H9 (cell line): ENCODE measurements around the gene NKX2-2. TPM values are rescaled to one million over a fixed set of nuclear protein-coding genes. Genes with fewer than 3 reads are reported as not detected.

Experiments
- DNase-seq: peaks from one replicate; pipeline ENCODE4 v3.0.0-alpha.2; 2017
- H2AFZ ChIP-seq: one replicate; pipeline ENCODE4 v1.6.1; 2013; ENCODE audit warnings: mild to moderate bottlenecking, low read length, control low read depth, moderate library complexity
- H2AK5ac ChIP-seq: 2 replicates; pipeline ENCODE4 v1.6.1; 2013; ENCODE audit warnings: low read length, control low read depth, mixed read lengths; ENCODE audit not compliant: insufficient read length
- H2BK120ac ChIP-seq: one replicate; pipeline ENCODE4 v1.6.1; 2013; ENCODE audit warnings: low read depth, mild to moderate bottlenecking, low read length, control low read depth, inconsistent platforms; ENCODE audit not compliant: poor library complexity, severe bottlenecking
- H2BK12ac ChIP-seq: 2 replicates; pipeline ENCODE4 v1.6.1; 2013; ENCODE audit warnings: low read length, control low read depth, mixed read lengths, low read depth; ENCODE audit not compliant: insufficient read length
- H2BK15ac ChIP-seq: 2 replicates; pipeline ENCODE4 v1.6.1; 2013; ENCODE audit warnings: low read depth, low read length, control low read depth
- H2BK20ac ChIP-seq: one replicate; pipeline ENCODE4 v1.6.1; 2013; ENCODE audit warnings: low read depth, mild to moderate bottlenecking, low read length, control low read depth, inconsistent platforms; ENCODE audit not compliant: poor library complexity, severe bottlenecking
- H2BK5ac ChIP-seq: 2 replicates; pipeline ENCODE4 v1.6.1; 2013; ENCODE audit warnings: low read length, control low read depth, mixed read lengths; ENCODE audit not compliant: insufficient read length
- H3K14ac ChIP-seq: 2 replicates; pipeline ENCODE4 v1.6.1; 2013; ENCODE audit warnings: low read length, control low read depth; ENCODE audit not compliant: insufficient read depth
- H3K18ac ChIP-seq: 2 replicates; pipeline ENCODE4 v1.6.1; 2013; ENCODE audit warnings: low read depth, mild to moderate bottlenecking, mixed read lengths, low read length, control low read depth; ENCODE audit not compliant: insufficient read length
- H3K23ac ChIP-seq: 2 replicates; pipeline ENCODE4 v1.6.1; 2013; ENCODE audit warnings: low read length, control low read depth, mixed read lengths, low read depth; ENCODE audit not compliant: insufficient read length
- H3K23me2 ChIP-seq: 2 replicates; pipeline ENCODE4 v1.6.1; 2013; ENCODE audit warnings: low read depth, mild to moderate bottlenecking, mixed read lengths, low read length, control low read depth; ENCODE audit not compliant: insufficient read length, poor library complexity, severe bottlenecking
- H3K27ac ChIP-seq: 2 replicates; pipeline ENCODE4 v1.5.1; 2013; ENCODE audit warnings: low read length, control low read depth, mixed read lengths, low read depth; ENCODE audit not compliant: insufficient read length
- H3K27me3 ChIP-seq: 2 replicates; pipeline ENCODE4 v1.6.1; 2013; ENCODE audit warnings: low read length, control low read depth, inconsistent platforms; ENCODE audit not compliant: insufficient read depth
- H3K4ac ChIP-seq: 2 replicates; pipeline ENCODE4 v1.6.1; 2013; ENCODE audit warnings: low read depth, mild to moderate bottlenecking, control low read depth, inconsistent platforms, low read length, moderate library complexity
- H3K4me1 ChIP-seq: 2 replicates; pipeline ENCODE4 v1.6.1; 2013; ENCODE audit warnings: low read length, control low read depth, inconsistent platforms; ENCODE audit not compliant: insufficient read depth
- H3K4me2 ChIP-seq: 2 replicates; pipeline ENCODE4 v1.6.1; 2013; ENCODE audit warnings: low read length, control low read depth, mixed read lengths; ENCODE audit not compliant: insufficient read length, insufficient read depth
- H3K56ac ChIP-seq: 2 replicates; pipeline ENCODE4 v1.6.1; 2013; ENCODE audit warnings: low read depth, mild to moderate bottlenecking, mixed read lengths, low read length, control low read depth; ENCODE audit not compliant: insufficient read length
- H3K79me1 ChIP-seq: 2 replicates; pipeline ENCODE4 v1.6.1; 2013; ENCODE audit warnings: low read depth, mild to moderate bottlenecking, moderate library complexity, low read length, control low read depth, inconsistent platforms; ENCODE audit not compliant: insufficient read depth, poor library complexity, severe bottlenecking
- H3K79me2 ChIP-seq: 2 replicates; pipeline ENCODE4 v1.6.1; 2013; ENCODE audit warnings: low read length, control low read depth, inconsistent platforms; ENCODE audit not compliant: insufficient read depth
- H3K9ac ChIP-seq: 2 replicates; pipeline ENCODE4 v1.6.1; 2013; ENCODE audit warnings: low read length, control low read depth, mixed read lengths; ENCODE audit not compliant: insufficient read length; ENCODE audit errors: extremely low read depth
- H3K9me3 ChIP-seq: one replicate; pipeline ENCODE4 v1.6.1; 2013; ENCODE audit warnings: low read depth, low read length, inconsistent platforms; ENCODE audit not compliant: control insufficient read depth
- H3T11ph ChIP-seq: one replicate; pipeline ENCODE4 v1.6.1; 2013; ENCODE audit warnings: mild to moderate bottlenecking, low read length, control low read depth, inconsistent platforms
- H4K20me1 ChIP-seq: one replicate; pipeline ENCODE4 v1.6.1; 2013; ENCODE audit not compliant: control insufficient read depth, insufficient read length, insufficient read depth
- H4K5ac ChIP-seq: 2 replicates; pipeline ENCODE4 v1.6.1; 2013; ENCODE audit warnings: low read depth, mild to moderate bottlenecking, mixed read lengths, low read length, control low read depth; ENCODE audit not compliant: insufficient read length
- H4K8ac ChIP-seq: replicated peaks from 2 replicates; pipeline ENCODE4 v1.6.1; 2013; ENCODE audit warnings: low read length, control low read depth, mixed read lengths, low read depth; ENCODE audit not compliant: insufficient read length
- H4K91ac ChIP-seq: 2 replicates; pipeline ENCODE4 v1.6.1; 2013; ENCODE audit warnings: low read depth, mild to moderate bottlenecking, moderate library complexity, mixed read lengths, low read length, control low read depth; ENCODE audit not compliant: insufficient read length
- H3K27ac Mint-ChIP-seq, 3 experiments: 2 replicates in 2 of 3; 3 replicates in 1 of 3; pipeline ENCODE4 v1.8.0; 2020 to 2021; ENCODE audit warnings: mixed read lengths in 3 of 3, mild to moderate bottlenecking in 1 of 3, moderate library complexity in 1 of 3
- H3K27me3 Mint-ChIP-seq: 2 replicates; pipeline ENCODE4 v1.8.0; 2021; ENCODE audit warnings: low read depth, mild to moderate bottlenecking, moderate library complexity, mixed read lengths
- H3K36me3 Mint-ChIP-seq, 3 experiments: 2 replicates in 2 of 3; 3 replicates in 1 of 3; pipeline ENCODE4 v1.8.0; 2020 to 2021; ENCODE audit warnings: low read depth in 3 of 3, mixed read lengths in 3 of 3; ENCODE audit not compliant: insufficient read depth in 1 of 3
- H3K4me1 Mint-ChIP-seq, 2 experiments: 2 replicates each; pipeline ENCODE4 v1.8.0; 2020; ENCODE audit warnings: mixed read lengths in 2 of 2
- H3K4me3 Mint-ChIP-seq, 2 experiments: 2 replicates in 1 of 2; 3 replicates in 1 of 2; pipeline ENCODE4 v1.8.0; 2020 to 2021; ENCODE audit warnings: mild to moderate bottlenecking in 2 of 2, mixed read lengths in 2 of 2, moderate library complexity in 1 of 2
- H3K9me3 Mint-ChIP-seq, 2 experiments: 2 replicates in 1 of 2; 3 replicates in 1 of 2; pipeline ENCODE4 v1.8.0; 2020; ENCODE audit warnings: mild to moderate bottlenecking in 2 of 2, mixed read lengths in 2 of 2, moderate library complexity in 1 of 2
- CTCF ChIP-seq: fragments of 200-600 bp; sonication (generic); conservative IDR thresholded peaks from 3 replicates; pipeline ENCODE4 v1.8.0; 2021; ENCODE audit warnings: antibody characterized with exemption, mild to moderate bottlenecking
- WGBS: extraction: QIAGEN DNeasy Blood & Tissue Kit; methylation state at CpG from one replicate; pipeline ENCODE4 v1.1.7; 2013; ENCODE audit warnings: missing lambda C conversion rate, low lambda C conversion rate, mixed read lengths; ENCODE audit not compliant: insufficient read length; ENCODE audit errors: extremely low coverage; 5-methylcytosine and 5-hydroxymethylcytosine counted together
- total RNA-seq: library from RNA; stranded (reverse); gene quantifications from 2 replicates; pipeline ENCODE4 v1.2.1, GENCODE V29; 2021

Gene NKX2-2
- total RNA-seq, 1 experiment from 2014 or later: not detected

GRCh38 chr20:21511485-21511849 lies 2.4 kb downstream of the NKX2-2 start:
- Histone ChIP-seq H4K8ac (no peak overlapping the region), H3K4me2 (no peak overlapping the region), H2BK15ac (no peak overlapping the region), H3K14ac (no peak overlapping the region), H3K18ac (no peak overlapping the region), H3K9me3 (no peaks in the 10 kb centered on the region), H4K5ac (no peak overlapping the region), H3K9ac (no peak overlapping the region), H2BK120ac (no peak overlapping the region), H3K79me1 (no peaks in the 10 kb centered on the region), H2BK12ac (no peak overlapping the region), H3K23ac (no peak overlapping the region), H3T11ph (no peak overlapping the region), H3K56ac (no peak overlapping the region), H3K4ac (no peak overlapping the region), H3K27me3 (peaks cover 79% of the 10 kb centered on the region), H4K91ac (no peak overlapping the region), H4K20me1 (no peaks in the 10 kb centered on the region), H2BK20ac (no peak overlapping the region), H3K4me1 (peaks cover 3% of the 10 kb centered on the region; the same call in 1 of the 2 replicates), H3K79me2 (no peaks in the 10 kb centered on the region), H2AK5ac (no peak overlapping the region), H2AFZ (no peak overlapping the region), H3K27ac (no peak overlapping the region), H3K23me2 (peaks cover 19% of the 10 kb centered on the region), H2BK5ac (no peak overlapping the region)
- H3K27ac Mint-ChIP-seq: no peak overlapping the region
- peaks cover 24 to 53% of the 10 kb centered on the region in 2 experiments for H3K4me1 Mint-ChIP-seq
- WGBS: no CpG with 5 or more reads among the region's 18 CpGs
- no peaks in the 10 kb centered on the region; a peak in 1 of 7 replicates for H3K36me3 Mint-ChIP-seq
- peaks cover 98% of the 10 kb centered on the region for H3K27me3 Mint-ChIP-seq
- H3K4me3 Mint-ChIP-seq: peak overlapping the region in 1 of 2 experiments; percentile 65; a peak in 1 of 5 replicates
- peak; percentile 33 for DNase-seq
- TF ChIP-seq CTCF: no peak
- H3K9me3 Mint-ChIP-seq: peaks cover 0 to 5% of the 10 kb centered on the region in 2 experiments; a peak in 3 of 5 replicates
